GM23248 (cell line): ENCODE results near the gene NEURL4.

ENCODE experiments used
- EZH2 ChIP-seq: fragments of 200-600 bp; sonication (generic); IDR thresholded peaks from 2 replicates; pipeline ENCODE4 v1.6.1; 2018; ENCODE audit warnings: antibody characterized with exemption, mild to moderate bottlenecking; ENCODE audit not compliant: insufficient read depth, poor library complexity, severe bottlenecking
- EZH2phosphoT487 ChIP-seq: fragments of 200-600 bp; sonication (generic); IDR thresholded peaks from 2 replicates; pipeline ENCODE4 v1.6.1; 2018; ENCODE audit warnings: antibody characterized with exemption, moderate library complexity, mild to moderate bottlenecking, low read depth; ENCODE audit not compliant: insufficient read depth

DNA sequence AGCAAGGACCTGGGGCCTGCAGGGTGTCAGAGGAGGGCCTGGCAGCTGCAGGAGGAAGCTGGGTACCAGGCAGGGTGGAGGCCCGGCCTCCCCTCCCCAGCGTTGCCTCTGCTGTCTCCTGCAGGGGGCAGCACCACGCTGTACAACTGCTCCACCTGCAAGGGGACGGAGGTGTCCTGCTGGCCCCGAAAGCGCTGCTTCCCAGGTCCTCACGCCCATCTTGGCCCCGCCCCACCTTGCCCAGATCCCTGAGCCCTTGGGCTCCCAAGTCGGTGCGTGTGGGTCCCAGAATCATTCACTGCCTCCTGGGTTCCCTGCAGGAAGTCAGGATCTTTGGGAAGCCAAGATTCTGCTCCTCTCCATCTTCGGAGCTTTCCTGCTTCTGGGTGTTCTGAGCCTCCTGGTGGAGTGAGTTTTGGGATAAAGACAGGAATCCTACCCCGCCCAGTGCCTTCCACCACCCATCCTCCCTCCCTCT is 27.0 kb upstream of the NEURL4 start:
- no peak for TF ChIP-seq EZH2
- TF ChIP-seq EZH2phosphoT487 = no peak
